Brain microvascular endothelial cell (primary cell): Measurements from ENCODE around the gene SPDL1.

Experiments used
- DNase-seq: peaks from one replicate; pipeline ENCODE4 v3.0.0-alpha.2; 2020
- H3K27ac ChIP-seq: fragments of 250-450 bp; sonication (Bioruptor Pico); 2 replicates; pipeline ENCODE4 v1.5.1; 2020; ENCODE audit warnings: mild to moderate bottlenecking, moderate library complexity
- H3K27me3 ChIP-seq: fragments of 250-450 bp; sonication (Bioruptor Pico); replicated peaks from 2 replicates; pipeline ENCODE4 v1.5.1; 2020; ENCODE audit warnings: mild to moderate bottlenecking
- H3K36me3 ChIP-seq: fragments of 250-450 bp; sonication (Bioruptor Pico); replicated peaks from 2 replicates; pipeline ENCODE4 v1.5.1; 2020; ENCODE audit warnings: mild to moderate bottlenecking
- H3K4me3 ChIP-seq: 2 replicates; pipeline ENCODE4 v1.5.1; 2011; ENCODE audit warnings: low read depth, mild to moderate bottlenecking, control low read depth, low read length, moderate library complexity
- CTCF ChIP-seq: IDR thresholded peaks from 2 replicates; pipeline ENCODE4 v1.5.1; 2011; ENCODE audit warnings: low read depth, mild to moderate bottlenecking, moderate library complexity, low read length, control low read depth, inconsistent platforms; ENCODE audit errors: missing control alignments
- in situ Hi-C: cut with HindIII; loops from 2 replicates; pipeline ENCODE4 v1.10.0; 2017; ENCODE audit warnings: low sequenced_read_pairs, low pct_ligation_motif_present

The SPDL1 gene

GRCh38 chr5:169649486-169649885 is 65.9 kb downstream of the SPDL1 start:
- H3K27ac ChIP-seq, result no peak overlapping the region
- H3K4me3 ChIP-seq, result no peak overlapping the region
- no peak for TF ChIP-seq CTCF
- no peaks in the 10 kb centered on the region for H3K27me3 ChIP-seq
- in situ Hi-C loops, result no loop called here
- no peak for DNase-seq
- no peaks in the 10 kb centered on the region for H3K36me3 ChIP-seq

GRCh38 chr5:169650701-169651331 is 67.2 kb downstream of the SPDL1 start:
- DNase-seq, result peak; percentile 72
- in situ Hi-C loops, result no loop called here
- no peak for TF ChIP-seq CTCF
- Histone ChIP-seq H3K4me3 (no peak overlapping the region), H3K27me3 (no peaks in the 10 kb centered on the region), H3K27ac (peak overlapping the region; percentile 49), H3K36me3 (no peaks in the 10 kb centered on the region)

GRCh38 chr5:169651526-169651925 is 68.0 kb downstream of the SPDL1 start:
- Histone ChIP-seq H3K36me3 (no peaks in the 10 kb centered on the region), H3K27ac (no peak overlapping the region), H3K4me3 (no peak overlapping the region), H3K27me3 (no peaks in the 10 kb centered on the region)
- in situ Hi-C loops, result no loop called here
- no peak for DNase-seq
- TF ChIP-seq CTCF, result no peak

- H3K27ac ChIP-seq, result no peak overlapping the region
- DNase-seq, result no peak
- in situ Hi-C loops, result no loop called here
- no peaks in the 10 kb centered on the region for H3K27me3 ChIP-seq
- H3K36me3 ChIP-seq, result no peaks in the 10 kb centered on the region
- H3K4me3 ChIP-seq, result no peak overlapping the region
- TF ChIP-seq CTCF, result no peak
These were observed 68.5 kb downstream of the SPDL1 start for GRCh38 chr5:169652057-169652456.

- H3K36me3 ChIP-seq, result no peaks in the 10 kb centered on the region
- H3K4me3 ChIP-seq, result no peak overlapping the region
- no peaks in the 10 kb centered on the region for H3K27me3 ChIP-seq
- DNase-seq, result no peak
- no peak for TF ChIP-seq CTCF
- H3K27ac ChIP-seq, result no peak overlapping the region
- in situ Hi-C loops, result no loop called here
These were observed 69.5 kb downstream of the SPDL1 start for GRCh38 chr5:169653091-169653490.
